Activated CD4-positive, alpha-beta T cell treated with anti-CD3 and anti-CD28 coated beads, Interleukin-2, amount 50 U/mL, for 16 hours (primary cell): ENCODE results near the gene METTL25.

Source experiments
- DNase-seq: peaks from one replicate; pipeline ENCODE4 v3.0.0-alpha.2; 2020

The METTL25 gene

DNA sequence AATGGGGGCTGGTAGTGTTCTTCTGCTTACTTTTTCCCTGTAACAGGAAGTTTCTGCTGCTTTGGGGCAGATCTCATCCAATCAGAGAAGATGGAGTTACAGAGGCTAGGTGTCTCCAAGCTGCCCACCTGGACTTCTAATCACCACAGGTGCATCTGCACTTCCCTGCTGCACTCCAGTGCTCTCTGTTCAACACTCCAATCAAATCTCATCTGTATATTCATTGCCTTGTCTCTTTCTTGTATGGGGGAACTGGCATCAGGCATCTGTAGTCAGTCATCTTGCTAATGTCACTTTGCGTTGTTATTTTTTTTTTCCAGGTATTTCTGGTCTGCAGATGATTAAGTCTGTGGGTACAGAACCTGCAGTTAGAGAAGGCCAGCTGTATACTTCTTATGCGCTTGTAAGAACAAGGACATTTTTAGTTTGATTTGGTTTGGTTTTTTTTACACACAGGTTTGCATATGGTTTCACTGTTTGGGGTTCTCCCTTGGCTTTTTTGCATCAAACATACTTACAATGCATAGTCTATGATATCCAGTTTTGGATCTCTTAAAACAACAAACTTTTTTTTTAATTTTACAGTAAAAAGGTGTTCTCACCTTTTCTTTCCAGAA, 116.0 kb downstream of the METTL25 start:
- no peak for DNase-seq

- no peak for DNase-seq
These were observed 116.5 kb downstream of the METTL25 start for GRCh38 chr12:82474798-82475184.

DNA sequence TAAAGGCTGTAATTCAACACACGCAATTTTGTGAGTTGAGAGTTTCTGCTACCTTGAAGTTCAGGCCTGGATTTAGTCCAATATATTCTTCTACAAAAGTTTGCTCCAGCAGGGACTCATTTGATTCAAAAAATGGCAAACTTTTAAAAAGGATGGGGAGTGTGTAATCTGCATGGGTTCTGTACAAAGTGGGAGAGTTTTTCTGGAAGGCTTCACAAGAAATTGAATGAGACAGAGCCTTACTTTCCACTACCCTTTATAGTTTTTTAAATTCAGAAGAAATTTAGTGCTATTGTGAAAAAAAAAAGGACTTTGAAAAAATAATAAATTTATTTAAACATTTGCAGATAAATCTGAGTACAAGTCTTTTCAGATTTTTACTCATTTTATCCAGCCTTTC, 116.9 kb downstream of the METTL25 start:
- DNase-seq = no peak

DNA sequence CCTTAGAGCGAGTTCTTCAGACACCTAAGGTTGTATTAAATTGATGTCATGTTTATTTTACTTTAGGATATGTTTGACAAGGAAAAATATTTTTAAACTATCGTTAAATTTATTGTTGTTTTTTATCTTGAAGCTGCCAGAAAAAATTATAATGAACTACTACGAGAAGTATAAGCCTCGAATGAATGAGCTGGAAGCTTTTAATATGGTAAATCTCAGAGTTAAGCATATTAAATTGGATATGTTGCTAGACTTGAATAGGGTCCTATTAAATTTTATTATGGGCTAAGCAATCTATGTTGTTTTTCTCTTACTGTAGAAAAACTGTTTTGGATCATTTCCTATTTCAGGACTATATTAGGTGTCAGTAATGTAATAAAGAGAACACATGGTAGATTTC, 118.2 kb downstream of the METTL25 start:
- no peak for DNase-seq

DNA sequence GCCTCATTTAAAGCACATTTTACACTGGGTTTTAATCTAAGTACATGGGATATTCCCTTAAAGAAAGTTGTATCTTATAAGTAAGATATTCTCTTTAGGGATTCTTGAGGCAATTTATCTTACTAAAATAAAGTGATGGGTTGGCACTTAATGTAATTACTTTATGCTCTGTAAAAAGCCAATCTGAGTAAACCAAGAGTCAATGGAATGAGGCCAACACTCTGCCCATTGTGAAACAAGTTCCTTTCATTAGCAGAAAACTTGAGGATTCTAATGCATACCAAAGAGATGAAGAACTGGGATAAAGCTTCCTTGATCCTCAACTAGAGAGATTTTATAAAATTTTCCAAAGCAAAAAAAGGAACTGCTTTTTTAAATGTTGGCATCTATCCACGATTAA, 121.2 kb downstream of the METTL25 start:
- DNase-seq = no peak

DNA sequence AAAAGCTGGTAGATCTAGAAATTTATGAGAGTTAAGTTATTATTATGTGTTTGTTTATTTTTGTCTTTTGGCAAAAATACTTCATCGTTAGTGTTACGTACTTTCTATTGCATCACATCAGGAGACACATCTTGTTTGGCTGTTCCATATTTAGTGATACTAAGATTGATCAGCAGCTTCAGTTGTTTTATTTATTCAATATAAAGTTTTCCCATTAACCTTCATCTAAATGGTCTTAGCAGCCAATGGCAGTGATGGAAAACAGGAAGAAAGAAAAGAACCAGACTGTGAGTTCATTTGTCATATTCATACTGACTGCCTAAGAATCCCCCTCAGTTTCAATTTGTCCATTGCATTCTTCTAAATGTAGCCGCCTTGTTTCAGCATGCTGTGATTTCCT, 122.3 kb downstream of the METTL25 start:
- DNase-seq = no peak

DNA sequence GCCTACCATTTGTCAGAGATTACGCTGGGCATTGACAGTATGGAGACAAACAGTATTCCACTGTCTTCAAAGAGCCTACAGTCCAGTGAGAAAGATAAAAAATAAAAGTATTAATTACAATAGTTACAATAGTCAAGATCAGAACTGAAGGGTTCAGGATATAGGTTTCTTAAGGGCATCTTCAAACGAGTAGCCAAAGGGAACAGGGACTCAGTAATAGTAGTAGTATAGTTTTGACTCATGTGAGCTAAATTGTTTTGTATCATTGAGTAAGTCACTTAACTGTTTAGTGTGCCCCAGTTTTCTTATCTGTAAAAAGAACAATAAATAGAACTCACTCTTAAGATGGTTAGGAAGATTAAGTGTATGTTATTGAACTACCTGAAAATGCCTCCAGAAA, 123.6 kb downstream of the METTL25 start:
- peak; percentile 14 for DNase-seq

- no peak for DNase-seq
These were observed 128.4 kb downstream of the METTL25 start for GRCh38 chr12:82486524-82487235.

DNA sequence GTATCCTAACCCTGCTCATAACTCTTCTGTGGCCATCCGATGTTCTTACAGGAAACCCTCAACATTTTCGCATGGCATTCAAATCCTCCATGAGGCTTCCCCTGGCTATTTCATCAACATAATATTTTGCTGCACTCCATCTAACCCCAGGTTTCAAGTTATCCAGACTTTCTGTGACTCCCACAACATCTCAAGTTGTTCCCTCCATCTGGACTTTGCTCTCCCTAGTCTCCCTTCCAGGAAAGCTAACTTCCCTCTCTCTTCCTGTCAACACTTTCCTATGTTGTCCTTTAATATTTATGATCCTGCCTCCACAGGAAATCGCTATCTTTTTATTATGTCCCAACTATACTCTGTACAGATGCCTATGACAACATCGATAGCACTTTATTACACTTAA, 146.1 kb downstream of the METTL25 start:
- DNase-seq = no peak

- no peak for DNase-seq
These were observed 146.8 kb downstream of the METTL25 start for GRCh38 chr12:82505150-82505549.

GRCh38 chr12:82507686-82508085, 149.4 kb downstream of the METTL25 start:
- no peak for DNase-seq

DNA sequence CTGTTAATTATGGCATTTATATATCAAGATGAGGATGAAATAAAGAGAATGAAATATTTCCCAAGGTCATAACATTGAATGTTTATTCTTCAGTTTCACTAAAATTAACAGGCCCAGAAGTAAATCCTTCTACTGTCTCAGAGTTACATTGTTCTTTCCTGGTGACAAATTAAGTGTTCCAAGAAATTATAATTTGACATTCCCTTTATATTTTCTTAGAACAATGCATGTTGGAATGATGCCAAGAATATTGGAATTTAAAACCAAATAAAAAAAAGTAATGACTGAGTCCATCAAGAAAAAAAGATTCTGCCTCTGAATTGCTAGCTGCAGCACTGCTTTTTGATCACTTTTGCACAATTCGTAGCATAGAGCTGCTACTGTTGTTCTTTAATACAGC, 152.1 kb downstream of the METTL25 start:
- DNase-seq = no peak

GRCh38 chr12:82514880-82515279, 156.6 kb downstream of the METTL25 start:
- no peak for DNase-seq

DNA sequence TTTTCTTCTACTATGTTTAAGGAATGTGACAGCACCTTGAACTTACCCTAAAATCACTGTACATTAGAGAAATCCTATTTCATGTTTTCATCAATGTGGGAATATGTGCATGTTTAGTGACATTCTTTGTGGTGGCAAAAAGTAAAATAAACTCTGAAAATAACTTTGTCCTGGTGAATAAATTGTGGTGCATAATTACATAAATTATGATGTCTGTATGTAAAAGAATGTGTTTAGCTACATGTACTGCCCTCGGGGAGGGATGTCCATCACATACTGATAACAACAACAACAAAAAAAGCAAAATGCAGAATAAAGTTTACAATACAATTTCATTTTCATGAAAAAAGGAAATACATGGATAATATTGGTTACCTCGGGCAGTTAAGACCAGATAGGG, 157.3 kb downstream of the METTL25 start:
- DNase-seq = no peak

- DNase-seq = peak; percentile 3
These were observed 158.7 kb downstream of the METTL25 start for GRCh38 chr12:82517027-82517426.

DNA sequence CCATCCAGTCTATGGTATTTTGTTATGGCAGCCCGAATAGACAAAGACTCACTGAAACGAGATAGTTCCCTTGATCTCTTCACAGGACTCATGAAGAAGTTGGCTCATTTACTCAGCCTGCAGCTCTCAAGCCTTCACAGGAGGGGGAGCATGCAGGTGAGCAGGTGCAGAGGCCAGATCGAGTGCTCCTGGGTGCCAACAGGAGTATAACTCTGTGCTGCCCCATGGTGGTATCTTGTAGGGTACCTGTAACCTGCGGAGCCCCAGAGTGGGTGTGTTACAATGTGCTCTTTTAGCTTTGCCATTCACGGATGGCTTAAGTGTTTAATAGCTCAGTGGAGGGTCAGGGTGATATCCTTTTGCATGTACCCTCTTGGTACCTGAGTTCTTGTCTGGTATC, 159.5 kb downstream of the METTL25 start:
- DNase-seq = no peak

- no peak for DNase-seq
These were observed 161.2 kb downstream of the METTL25 start for GRCh38 chr12:82519510-82519909.

- no peak for DNase-seq
These were observed 164.0 kb downstream of the METTL25 start for GRCh38 chr12:82522285-82522684.

GRCh38 chr12:82522762-82523161, 164.4 kb downstream of the METTL25 start:
- DNase-seq = no peak

DNA sequence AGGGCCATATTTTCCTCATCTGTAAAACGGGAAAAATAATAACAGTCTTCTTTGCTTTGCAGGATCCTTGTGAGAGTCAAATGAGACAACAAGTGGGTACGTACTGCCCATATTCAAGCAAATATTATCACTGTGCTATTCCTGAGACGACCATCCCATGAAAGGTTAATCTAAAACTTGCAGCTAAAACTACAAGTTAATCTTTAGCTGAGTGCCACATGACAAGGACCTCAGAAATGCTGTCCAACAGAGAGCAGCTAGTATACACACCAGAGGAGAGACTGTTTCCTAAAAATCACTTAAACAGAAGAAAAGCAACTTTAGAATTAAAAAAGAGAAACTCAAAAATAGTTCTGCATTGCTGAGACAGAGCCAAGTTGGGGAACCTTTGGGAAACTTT, 165.7 kb downstream of the METTL25 start:
- no peak for DNase-seq

DNA sequence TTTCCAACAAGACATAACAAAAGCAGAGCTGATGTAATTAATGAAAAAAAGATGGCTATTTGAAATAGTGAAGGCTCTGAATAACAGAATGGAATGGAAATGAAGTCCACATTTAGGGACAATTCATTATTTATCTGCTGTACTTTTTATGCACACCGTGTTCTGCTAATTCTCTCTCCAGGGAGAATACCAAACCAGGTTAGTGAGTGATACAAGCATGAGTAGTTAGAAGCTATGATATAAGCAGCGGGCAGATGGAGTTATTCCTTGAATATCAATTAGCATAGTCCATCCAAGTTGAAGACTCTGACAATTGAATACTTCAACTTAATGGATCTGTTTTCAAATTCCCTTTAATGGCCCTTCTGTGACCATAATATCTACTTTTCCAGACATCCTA, 166.3 kb downstream of the METTL25 start:
- DNase-seq = no peak

GRCh38 chr12:82525616-82526015, 167.3 kb downstream of the METTL25 start:
- no peak for DNase-seq

DNA sequence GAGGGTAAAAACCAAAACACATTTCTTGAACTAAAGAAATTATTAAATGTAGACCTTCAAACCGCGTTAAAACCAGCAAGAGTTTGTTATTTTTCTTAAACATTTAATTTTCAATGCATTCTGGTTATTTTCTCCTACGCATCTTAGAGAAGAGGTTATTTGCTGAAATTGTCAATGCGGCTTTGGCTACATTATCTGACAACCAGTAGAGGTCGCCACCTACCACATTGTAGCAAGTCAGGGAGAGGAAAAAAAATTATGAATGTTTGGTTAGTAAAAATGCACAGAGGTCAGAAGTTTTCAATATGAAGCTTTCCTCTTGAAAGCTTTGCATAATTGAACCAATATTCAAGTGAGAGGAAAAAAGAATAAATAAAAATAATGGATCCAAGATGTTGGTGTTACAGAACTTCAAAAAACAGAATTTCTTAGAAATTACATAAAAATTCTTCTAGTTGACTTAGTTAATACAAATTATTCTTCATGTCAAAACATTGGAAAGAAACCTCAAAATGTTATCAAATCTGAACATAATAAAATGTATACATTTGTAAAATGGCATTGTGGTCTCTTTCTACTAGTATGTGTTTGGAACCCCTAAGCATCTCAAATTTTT, 168.9 kb downstream of the METTL25 start:
- DNase-seq = peak; percentile 37
